Uterus (tissue), 4 donors: ENCODE measurements around the gene TOR1A. TPM values are rescaled to one million over a fixed set of nuclear protein-coding genes. Genes with fewer than 3 reads are reported as not detected.
A peak's percentile ranks its signal among the peaks of the same experiment; 100 is the strongest.

ENCODE experiments used
- DNase-seq, 2 donors: peaks; one replicate each; pipeline ENCODE4 v3.0.0-alpha.2; 2019 to 2020
- H3K27ac ChIP-seq, 2 donors: fragments of 200-600 bp; sonication (generic); 1 replicate in 1 of 2; 2 replicates in 1 of 2; pipeline ENCODE4 v1.5.1; 2016 to 2018
- H3K27me3 ChIP-seq, 2 donors: fragments of 200-600 bp; sonication (generic); one replicate each; pipeline ENCODE4 v1.5.1; 2018 to 2019; ENCODE audit warnings: control low read depth in 1 of 2
- H3K36me3 ChIP-seq, 2 donors: fragments of 200-600 bp; sonication (generic); one replicate each; pipeline ENCODE4 v1.5.1; 2019; ENCODE audit warnings: control low read depth in 1 of 2
- H3K4me1 ChIP-seq, 2 donors: fragments of 200-600 bp; sonication (generic); one replicate each; pipeline ENCODE4 v1.5.1; 2018 to 2019; ENCODE audit warnings: control low read depth in 1 of 2
- H3K4me3 ChIP-seq, 2 donors: fragments of 200-600 bp; sonication (generic); 1 replicate in 1 of 2; 2 replicates in 1 of 2; pipeline ENCODE4 v1.5.1; 2018 to 2019; ENCODE audit warnings: mild to moderate bottlenecking in 1 of 2
- H3K9me3 ChIP-seq, 2 donors: fragments of 200-600 bp; sonication (generic); one replicate each; pipeline ENCODE4 v1.5.1; 2019; ENCODE audit warnings: control low read depth in 1 of 2
- POLR2A ChIP-seq, 2 donors: fragments of 450-650 bp; IDR thresholded peaks; one replicate each; pipeline ENCODE4 v1.6.1; 2016; ENCODE audit warnings: antibody characterized with exemption in 2 of 2, mild to moderate bottlenecking in 1 of 2, moderate library complexity in 1 of 2
- intact Hi-C: fragments of 100-400 bp; cut with DNase I; formaldehyde crosslinking; loops from one replicate; pipeline ENCODE4 v1.15.1; 2023; ENCODE audit warnings: low total_unique reads
- total RNA-seq, 4 donors: library from RNA; depleted of rRNA in 3 of 4; stranded (reverse); fragments of >200 nt in 3 of 4; gene quantifications; one replicate each; pipeline versions ENCODE4 v1.1.0 to v1.2.4, GENCODE V29; 2014 to 2023
- TF ChIP-seq, protein P1 (sequence below), 4 experiments: fragments of 200-600 bp in 2 of 4; fragments of 450-650 bp in 2 of 4; sonication (generic) in 2 of 4; IDR thresholded peaks; one replicate each; pipeline ENCODE4 v1.5.1; 2016 to 2019; ENCODE audit warnings: antibody characterized with exemption in 4 of 4, mild to moderate bottlenecking in 2 of 4, moderate library complexity in 1 of 4
- donor health status: DM: yes; HTN: yes; CAD: no.

The TOR1A gene
- total RNA-seq, 4 donors from 2014 or later: 13.1 to 40.3 (median 33.0) TPM

DNA sequence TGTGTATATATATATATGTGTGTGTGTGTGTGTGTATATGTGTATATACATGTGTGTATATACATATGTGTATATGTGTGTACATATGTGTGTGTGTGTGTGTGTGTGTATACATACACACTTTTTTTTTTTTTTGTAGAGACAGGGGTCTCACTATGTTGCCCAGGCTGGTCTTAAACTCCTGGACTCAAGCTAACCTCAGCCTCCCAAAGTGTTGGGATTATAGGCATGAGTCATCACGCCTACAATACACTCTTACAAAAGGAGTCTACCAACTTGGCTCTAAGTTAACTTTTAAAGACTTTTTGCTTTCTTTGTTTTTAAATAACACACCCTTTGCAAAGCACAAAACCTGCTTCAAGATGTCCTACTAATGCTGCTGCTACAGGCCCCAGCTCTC lies 9.0 kb upstream of the TOR1A start:
- H3K4me1 ChIP-seq: peaks cover 8% of the 10 kb centered on the region in 2 donors
- no peaks in the 10 kb centered on the region for H3K9me3 ChIP-seq
- no peaks in the 10 kb centered on the region for H3K27me3 ChIP-seq
- intact Hi-C loops: no loop called here
- no peak overlapping the region for H3K27ac ChIP-seq
- no peak for DNase-seq
- H3K36me3 ChIP-seq: no peaks in the 10 kb centered on the region
- H3K4me3 ChIP-seq: no peak overlapping the region
- TF ChIP-seq POLR2A (IDR thresholded peaks at IDR 0.05): no peak
- TF ChIP-seq, protein P1, sequence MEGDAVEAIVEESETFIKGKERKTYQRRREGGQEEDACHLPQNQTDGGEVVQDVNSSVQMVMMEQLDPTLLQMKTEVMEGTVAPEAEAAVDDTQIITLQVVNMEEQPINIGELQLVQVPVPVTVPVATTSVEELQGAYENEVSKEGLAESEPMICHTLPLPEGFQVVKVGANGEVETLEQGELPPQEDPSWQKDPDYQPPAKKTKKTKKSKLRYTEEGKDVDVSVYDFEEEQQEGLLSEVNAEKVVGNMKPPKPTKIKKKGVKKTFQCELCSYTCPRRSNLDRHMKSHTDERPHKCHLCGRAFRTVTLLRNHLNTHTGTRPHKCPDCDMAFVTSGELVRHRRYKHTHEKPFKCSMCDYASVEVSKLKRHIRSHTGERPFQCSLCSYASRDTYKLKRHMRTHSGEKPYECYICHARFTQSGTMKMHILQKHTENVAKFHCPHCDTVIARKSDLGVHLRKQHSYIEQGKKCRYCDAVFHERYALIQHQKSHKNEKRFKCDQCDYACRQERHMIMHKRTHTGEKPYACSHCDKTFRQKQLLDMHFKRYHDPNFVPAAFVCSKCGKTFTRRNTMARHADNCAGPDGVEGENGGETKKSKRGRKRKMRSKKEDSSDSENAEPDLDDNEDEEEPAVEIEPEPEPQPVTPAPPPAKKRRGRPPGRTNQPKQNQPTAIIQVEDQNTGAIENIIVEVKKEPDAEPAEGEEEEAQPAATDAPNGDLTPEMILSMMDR (IDR thresholded peaks at IDR 0.05): no peak

DNA sequence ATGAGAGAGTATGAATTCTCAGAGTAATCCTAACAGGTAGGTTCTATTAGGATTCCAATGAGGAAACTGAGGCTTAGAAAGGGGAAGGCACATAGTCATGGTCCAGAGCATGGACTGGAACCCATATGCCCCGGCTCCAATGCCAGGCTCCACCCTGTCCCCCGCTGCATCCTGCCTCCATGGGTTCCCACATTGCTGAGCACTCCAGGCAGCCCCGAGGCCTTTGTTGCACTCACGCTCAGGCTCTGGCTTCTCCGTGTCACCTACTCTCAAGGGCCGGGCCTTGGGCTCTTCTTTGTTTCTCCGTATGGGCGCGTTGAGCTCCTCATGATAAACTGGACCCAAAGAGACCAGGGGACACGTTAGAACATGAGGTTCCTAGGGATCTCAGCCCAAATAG lies 5.0 kb upstream of the TOR1A start:
- Histone ChIP-seq H3K36me3 (no peaks in the 10 kb centered on the region), H3K4me1 (peaks cover 0 to 4% of the 10 kb centered on the region in 2 donors), H3K9me3 (no peaks in the 10 kb centered on the region), H3K27me3 (no peaks in the 10 kb centered on the region), H3K4me3 (no peak overlapping the region), H3K27ac (no peak overlapping the region)
- DNase-seq: no peak
- intact Hi-C loops: no loop called here
- TF ChIP-seq POLR2A (IDR thresholded peaks at IDR 0.05): no peak

DNA sequence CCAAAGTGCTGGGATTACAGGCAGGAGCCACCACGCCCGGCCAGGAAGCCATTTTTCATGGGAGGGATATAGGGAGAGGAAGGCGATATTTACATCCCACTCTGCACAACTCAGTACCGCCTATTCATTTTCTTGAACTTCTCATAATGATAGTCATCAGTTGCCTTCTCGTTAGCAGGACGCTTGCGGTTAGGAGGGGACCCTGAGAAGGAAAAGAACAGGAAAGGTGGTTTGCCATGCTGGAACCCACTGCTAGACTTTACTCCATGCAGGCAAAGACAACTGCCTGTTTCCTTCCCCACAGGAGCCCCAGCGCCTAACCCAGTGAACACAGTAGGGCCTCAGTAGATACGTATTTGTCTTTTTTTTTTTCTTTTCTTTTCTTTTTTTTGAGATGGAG lies 4.1 kb upstream of the TOR1A start:
- no peak for TF ChIP-seq POLR2A (IDR thresholded peaks at IDR 0.05)
- TF ChIP-seq, protein P1 (IDR thresholded peaks at IDR 0.05): no peak
- Histone ChIP-seq H3K36me3 (no peaks in the 10 kb centered on the region), H3K9me3 (no peaks in the 10 kb centered on the region), H3K4me1 (no peaks in the 10 kb centered on the region), H3K27me3 (no peaks in the 10 kb centered on the region), H3K27ac (no peak overlapping the region), H3K4me3 (no peak overlapping the region)
- intact Hi-C loops: no loop called here
- no peak for DNase-seq

DNA sequence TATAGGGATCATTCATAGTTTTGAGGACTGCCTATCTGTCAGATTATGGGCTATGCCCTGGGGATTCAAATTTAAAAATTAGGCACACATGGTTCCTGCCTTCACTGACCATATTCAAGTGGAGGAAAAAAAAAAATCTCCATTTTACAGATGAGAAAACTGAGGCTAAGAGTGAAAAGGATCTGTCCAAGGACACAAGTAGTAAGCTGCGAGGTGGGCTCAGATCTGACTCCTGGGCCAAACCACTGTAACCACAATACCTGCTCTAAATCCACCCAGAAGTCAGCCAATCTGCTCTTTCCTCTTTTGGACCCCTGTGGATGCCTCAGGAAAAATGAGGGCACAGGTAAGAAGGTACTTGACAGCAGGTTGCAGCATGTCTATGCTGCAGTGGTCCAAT lies 2.8 kb upstream of the TOR1A start:
- H3K4me3 ChIP-seq: no peak overlapping the region
- no peaks in the 10 kb centered on the region for H3K27me3 ChIP-seq
- no peaks in the 10 kb centered on the region for H3K9me3 ChIP-seq
- H3K36me3 ChIP-seq: no peaks in the 10 kb centered on the region
- no peak overlapping the region for H3K27ac ChIP-seq
- peaks cover 0 to 5% of the 10 kb centered on the region in 2 donors for H3K4me1 ChIP-seq
- no peak for DNase-seq
- TF ChIP-seq POLR2A (IDR thresholded peaks at IDR 0.05): no peak
- TF ChIP-seq, protein P1 (IDR thresholded peaks at IDR 0.05): no peak
- intact Hi-C loops: no loop called here

DNA sequence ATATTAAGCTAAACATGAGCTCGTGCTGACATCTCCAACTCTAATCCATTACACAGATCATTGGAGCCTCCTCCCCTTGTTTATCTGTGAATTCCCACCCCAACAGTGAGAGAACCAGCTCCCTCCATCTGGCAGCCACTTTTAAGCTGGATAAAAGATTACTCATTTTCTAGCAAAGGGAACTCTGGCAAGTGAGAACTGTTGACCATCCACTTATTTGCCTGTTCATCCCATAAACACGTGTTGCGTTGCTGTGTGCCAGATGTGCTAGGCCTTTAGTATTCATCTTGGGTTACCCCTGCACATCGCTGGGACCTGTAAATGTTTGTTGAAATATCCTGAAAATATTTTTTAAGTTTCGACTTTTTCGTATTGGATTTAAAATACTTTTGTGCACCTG lies 2.4 kb upstream of the TOR1A start:
- no peak for DNase-seq
- no peak for TF ChIP-seq POLR2A (IDR thresholded peaks at IDR 0.05)
- TF ChIP-seq, protein P1 (IDR thresholded peaks at IDR 0.05): no peak
- Histone ChIP-seq H3K27ac (no peak overlapping the region), H3K36me3 (no peaks in the 10 kb centered on the region), H3K27me3 (no peaks in the 10 kb centered on the region), H3K4me1 (peaks cover 0 to 5% of the 10 kb centered on the region in 2 donors), H3K4me3 (no peak overlapping the region), H3K9me3 (no peaks in the 10 kb centered on the region)
- intact Hi-C loops: no loop called here

DNA sequence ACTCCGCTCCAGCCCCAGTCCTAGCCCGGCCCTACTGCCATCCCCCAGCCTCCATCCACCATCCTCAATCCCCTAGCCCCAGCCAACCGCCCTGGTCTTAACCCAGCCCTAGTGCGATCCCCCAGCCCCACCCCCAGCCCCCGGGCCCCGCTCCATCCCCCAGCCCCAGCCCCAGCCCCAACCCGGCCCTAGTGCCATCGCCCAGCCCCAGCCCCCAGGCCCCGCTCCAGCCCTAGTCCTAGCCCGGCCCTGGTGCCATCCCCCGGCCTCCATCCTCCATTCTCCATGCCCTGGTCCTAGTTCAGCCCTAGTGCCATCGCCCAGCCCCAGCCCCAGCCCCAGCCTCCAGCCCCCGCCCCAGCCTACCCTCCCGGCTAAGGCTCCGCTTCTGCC lies 398 bp downstream of the TOR1A start:
- no peak for DNase-seq
- Histone ChIP-seq H3K36me3 (no peaks in the 10 kb centered on the region), H3K27ac (peak overlapping the region; percentile 76 to 85), H3K9me3 (no peaks in the 10 kb centered on the region), H3K4me1 (peaks cover 0 to 5% of the 10 kb centered on the region in 2 donors), H3K4me3 (peak overlapping the region; percentile 83 to 97), H3K27me3 (no peaks in the 10 kb centered on the region)
- TF ChIP-seq, protein P1 (IDR thresholded peaks at IDR 0.05): no peak
- TF ChIP-seq POLR2A (IDR thresholded peaks at IDR 0.05): no peak
- intact Hi-C loops: no loop called here
